Spinal cord (tissue), 10 donors: ENCODE data around the gene BIK. TPM values are rescaled to one million over a fixed set of nuclear protein-coding genes. Genes with fewer than 3 reads are reported as not detected.
A peak's percentile ranks its signal among the peaks of the same experiment; 100 is the strongest.

Source experiments
- DNase-seq, 6 donors: peaks; one replicate each; pipeline versions ENCODE4 v3.0.0 to v3.0.0-alpha.2; 2013 to 2015; ENCODE audit warnings: low spot score in 6 of 6, low read depth in 4 of 6
- H3K27ac ChIP-seq: one replicate; pipeline ENCODE4 v1.5.1; 2013; ENCODE audit warnings: low read depth, low read length, control low read depth
- H3K27me3 ChIP-seq: one replicate; pipeline ENCODE4 v1.6.1; 2013; ENCODE audit warnings: low read length; ENCODE audit not compliant: control insufficient read depth, insufficient read depth
- H3K36me3 ChIP-seq: one replicate; pipeline ENCODE4 v1.6.1; 2013; ENCODE audit warnings: low read length; ENCODE audit not compliant: control insufficient read depth, insufficient read depth
- H3K4me1 ChIP-seq: one replicate; pipeline ENCODE4 v1.6.1; 2013; ENCODE audit warnings: low read length; ENCODE audit not compliant: control insufficient read depth, insufficient read depth
- H3K4me3 ChIP-seq: one replicate; pipeline ENCODE4 v1.5.1; 2013; ENCODE audit warnings: low read depth, low read length, control low read depth
- H3K9me3 ChIP-seq: one replicate; pipeline ENCODE4 v1.6.1; 2013; ENCODE audit warnings: low read length; ENCODE audit not compliant: control insufficient read depth, insufficient read depth
- WGBS: methylation state at CpG from one replicate; pipeline ENCODE4 v1.1.5; 2013; ENCODE audit warnings: missing lambda C conversion rate; ENCODE audit not compliant: insufficient coverage; 5-methylcytosine and 5-hydroxymethylcytosine counted together
- long read RNA-seq, 4 donors: transcript quantifications; one replicate each; lab custom pipeline, GENCODE V29; 2026
- polyA plus RNA-seq, 2 donors: library from polyadenylated mRNA; unstranded; fragments of 120-200 nt; gene quantifications; one replicate each; pipeline ENCODE4 v1.2.1, GENCODE V29; 2013; ENCODE audit not compliant: insufficient read length in 2 of 2
- total RNA-seq, 2 donors: library from RNA; depleted of rRNA in 1 of 2; stranded (reverse); fragments of 120-200 nt in 1 of 2; fragments of >200 nt in 1 of 2; gene quantifications; one replicate each; pipeline versions ENCODE4 v1.2.3 to v1.2.4, GENCODE V29; 2013 to 2014
- donor health status: healthy.

Gene BIK, protein sequence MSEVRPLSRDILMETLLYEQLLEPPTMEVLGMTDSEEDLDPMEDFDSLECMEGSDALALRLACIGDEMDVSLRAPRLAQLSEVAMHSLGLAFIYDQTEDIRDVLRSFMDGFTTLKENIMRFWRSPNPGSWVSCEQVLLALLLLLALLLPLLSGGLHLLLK
- total RNA-seq (under 1 TPM; 0.50 to 0.79 TPM), polyA plus RNA-seq (1 to 10 TPM in 1 of 2 donors, under 1 TPM in 1; 1.00 to 1.1 TPM)
- long read RNA-seq, donor 1, partial matches to known transcripts: 21 of 35 reads
- long read RNA-seq, donor 1, other reads (novel, unspliced or antisense): 14 of 35 reads
- long read RNA-seq, donor 2: 0 reads
- long read RNA-seq, donor 3: 0 reads
- long read RNA-seq, donor 4: 0 reads

- Histone ChIP-seq H3K4me3 (peak within 1 kb of the TSS; percentile 21), H3K9me3 (no peaks in the 10 kb centered on the region), H3K4me1 (peaks cover 18% of the 10 kb centered on the region), H3K27me3 (peaks cover 38% of the 10 kb centered on the region), H3K27ac (no peak within 1 kb of the TSS), H3K36me3 (no peaks in the 10 kb centered on the region)
- DNase-seq: peak in 2 of 6 donors; percentile 71 to 75
- 0% methylated on average over 49 of the region's 49 CpGs for WGBS
Observed at GRCh38 chr22:43110444-43110926, at the start of gene BIK. TSS of gene BIK (plus strand) at chr22:43110750. CDS start at chr22:43124023, 13,273 bp downstream.

DNA sequence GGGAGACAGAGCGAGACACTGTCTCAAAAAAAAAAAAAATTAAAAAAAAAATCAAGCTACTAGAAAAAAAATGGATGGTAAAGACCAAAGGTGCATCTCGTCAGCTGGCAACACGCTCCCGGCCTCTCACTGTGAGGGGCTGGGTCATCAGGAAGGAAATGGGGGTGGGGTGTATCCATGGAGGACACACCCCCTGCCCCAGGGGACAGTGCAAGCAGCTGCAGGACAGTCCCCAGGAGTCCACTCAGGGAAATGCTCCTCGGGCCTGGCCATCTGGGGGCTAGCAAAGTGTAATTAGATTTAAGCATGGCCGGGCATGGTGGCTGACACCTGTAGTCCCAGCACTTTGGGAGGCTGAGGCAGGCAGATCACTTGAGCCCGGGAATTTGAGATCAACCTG lies 44.4 kb upstream of the BIK start:
- H3K27me3 ChIP-seq: no peaks in the 10 kb centered on the region
- H3K36me3 ChIP-seq: peaks cover 84% of the 10 kb centered on the region
- no peaks in the 10 kb centered on the region for H3K9me3 ChIP-seq
- DNase-seq: no peak
- WGBS: 19% methylated on average over 2 of the region's 7 CpGs
- no peak overlapping the region for H3K4me3 ChIP-seq
- H3K4me1 ChIP-seq: peaks cover 2% of the 10 kb centered on the region
- no peak overlapping the region for H3K27ac ChIP-seq

DNA sequence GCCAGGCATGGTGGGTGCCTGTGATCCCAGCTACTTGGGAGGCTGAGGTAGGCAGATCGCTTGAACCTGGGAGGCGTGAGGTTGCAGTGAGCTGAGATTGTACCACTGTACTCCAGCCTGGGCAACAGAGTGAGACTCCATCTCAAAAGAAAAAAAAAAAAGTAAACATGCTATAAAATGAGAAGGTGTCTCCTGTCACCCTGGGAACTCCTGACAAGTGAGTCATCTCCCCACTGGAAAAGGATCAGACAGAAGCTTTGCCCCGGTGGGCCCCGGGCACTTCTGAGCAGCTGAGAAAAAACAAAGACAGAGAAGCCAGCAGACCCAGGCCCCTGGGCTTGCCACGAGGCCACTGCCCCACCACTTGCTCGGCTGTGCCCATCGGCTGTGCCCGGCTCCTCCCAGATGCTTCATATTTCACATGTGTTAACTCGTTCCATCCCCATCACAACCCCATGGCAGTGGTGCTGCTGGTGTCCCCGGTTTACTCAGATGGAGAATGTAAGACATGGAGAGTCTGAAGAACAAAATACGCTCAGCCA lies 43.6 kb upstream of the BIK start:
- Histone ChIP-seq H3K36me3 (peaks cover 84% of the 10 kb centered on the region), H3K27ac (no peak overlapping the region)
- 90% methylated on average over 7 of the region's 11 CpGs for WGBS

GRCh38 chr22:43077121-43077877 lies 33.3 kb upstream of the BIK start:
- Histone ChIP-seq H3K9me3 (no peaks in the 10 kb centered on the region), H3K27ac (no peak overlapping the region), H3K36me3 (peaks cover 43% of the 10 kb centered on the region), H3K4me3 (no peak overlapping the region), H3K27me3 (no peaks in the 10 kb centered on the region), H3K4me1 (peaks cover 9% of the 10 kb centered on the region)
- WGBS: 48% methylated on average over 16 of the region's 20 CpGs
- DNase-seq: peak in 2 of 6 donors; percentile 68 to 92

More for the DNA sequence above, 43.6 kb upstream of the BIK start:
- H3K4me1 ChIP-seq: peaks cover 2% of the 10 kb centered on the region
- H3K27me3 ChIP-seq: no peaks in the 10 kb centered on the region
- H3K9me3 ChIP-seq: no peaks in the 10 kb centered on the region
- H3K4me3 ChIP-seq: no peak overlapping the region
- DNase-seq: no peak

DNA sequence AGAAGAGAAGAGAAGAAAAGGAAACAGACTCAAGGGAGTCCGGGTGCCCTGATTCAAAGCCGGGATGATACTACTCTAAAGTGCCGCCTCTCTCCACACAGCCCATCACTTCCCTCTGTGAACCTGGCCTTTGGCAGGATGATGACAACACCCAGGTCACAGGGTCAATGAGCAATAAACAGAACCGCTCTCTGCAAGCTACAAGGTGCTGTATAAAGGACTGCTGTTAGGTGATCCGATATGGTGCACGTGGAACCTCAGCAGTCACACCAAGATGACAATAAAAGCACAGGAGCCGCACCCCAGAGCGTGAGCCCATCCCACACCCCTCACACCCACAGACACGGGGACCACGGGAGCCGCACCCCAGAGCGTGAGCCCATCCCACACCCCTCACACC lies 32.0 kb upstream of the BIK start:
- H3K27me3 ChIP-seq: no peaks in the 10 kb centered on the region
- no peak overlapping the region for H3K4me3 ChIP-seq
- no peak overlapping the region for H3K27ac ChIP-seq
- no peaks in the 10 kb centered on the region for H3K9me3 ChIP-seq
- no CpG with 5 or more reads among the region's 12 CpGs for WGBS
- H3K36me3 ChIP-seq: peaks cover 41% of the 10 kb centered on the region
- peaks cover 9% of the 10 kb centered on the region for H3K4me1 ChIP-seq
- DNase-seq: no peak

DNA sequence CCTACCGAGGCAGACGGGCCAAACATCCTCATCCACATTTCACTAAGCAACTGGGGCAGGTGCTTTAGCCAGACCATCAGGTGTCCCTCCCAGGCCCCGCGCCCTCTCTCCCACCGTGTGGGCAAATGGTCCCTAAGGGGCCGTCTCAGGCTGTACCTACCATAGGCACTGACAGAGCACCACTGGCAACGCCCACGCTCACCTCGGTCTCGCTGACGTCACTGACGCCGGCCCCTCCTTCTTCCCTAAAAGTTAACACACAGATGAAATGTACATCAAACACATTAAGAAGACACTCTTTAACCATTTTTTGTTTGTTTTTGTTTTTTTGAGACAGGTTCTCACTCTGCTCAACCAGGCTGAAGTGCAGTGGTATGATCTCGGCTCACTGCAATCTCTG lies 30.8 kb upstream of the BIK start:
- DNase-seq: no peak
- Histone ChIP-seq H3K27me3 (no peaks in the 10 kb centered on the region), H3K4me3 (no peak overlapping the region), H3K4me1 (peaks cover 9% of the 10 kb centered on the region), H3K36me3 (peaks cover 29% of the 10 kb centered on the region), H3K9me3 (no peaks in the 10 kb centered on the region), H3K27ac (no peak overlapping the region)
- WGBS: 94% methylated on average over 11 of the region's 14 CpGs

- H3K36me3 ChIP-seq: peaks cover 25% of the 10 kb centered on the region
- 70% methylated on average over 1 of the region's 2 CpGs for WGBS
- no peaks in the 10 kb centered on the region for H3K27me3 ChIP-seq
- no peak overlapping the region for H3K4me3 ChIP-seq
- no peak for DNase-seq
- no peak overlapping the region for H3K27ac ChIP-seq
- peaks cover 9% of the 10 kb centered on the region for H3K4me1 ChIP-seq
- H3K9me3 ChIP-seq: no peaks in the 10 kb centered on the region
Observed at GRCh38 chr22:43080616-43081015, 29.9 kb upstream of the BIK start.

- peaks cover 23% of the 10 kb centered on the region for H3K36me3 ChIP-seq
- H3K9me3 ChIP-seq: no peaks in the 10 kb centered on the region
- no peaks in the 10 kb centered on the region for H3K27me3 ChIP-seq
- WGBS: 100% methylated on average over 3 of the region's 4 CpGs
- peaks cover 9% of the 10 kb centered on the region for H3K4me1 ChIP-seq
- H3K4me3 ChIP-seq: no peak overlapping the region
- H3K27ac ChIP-seq: no peak overlapping the region
- no peak for DNase-seq
Observed at GRCh38 chr22:43081968-43082367, 28.6 kb upstream of the BIK start.

DNA sequence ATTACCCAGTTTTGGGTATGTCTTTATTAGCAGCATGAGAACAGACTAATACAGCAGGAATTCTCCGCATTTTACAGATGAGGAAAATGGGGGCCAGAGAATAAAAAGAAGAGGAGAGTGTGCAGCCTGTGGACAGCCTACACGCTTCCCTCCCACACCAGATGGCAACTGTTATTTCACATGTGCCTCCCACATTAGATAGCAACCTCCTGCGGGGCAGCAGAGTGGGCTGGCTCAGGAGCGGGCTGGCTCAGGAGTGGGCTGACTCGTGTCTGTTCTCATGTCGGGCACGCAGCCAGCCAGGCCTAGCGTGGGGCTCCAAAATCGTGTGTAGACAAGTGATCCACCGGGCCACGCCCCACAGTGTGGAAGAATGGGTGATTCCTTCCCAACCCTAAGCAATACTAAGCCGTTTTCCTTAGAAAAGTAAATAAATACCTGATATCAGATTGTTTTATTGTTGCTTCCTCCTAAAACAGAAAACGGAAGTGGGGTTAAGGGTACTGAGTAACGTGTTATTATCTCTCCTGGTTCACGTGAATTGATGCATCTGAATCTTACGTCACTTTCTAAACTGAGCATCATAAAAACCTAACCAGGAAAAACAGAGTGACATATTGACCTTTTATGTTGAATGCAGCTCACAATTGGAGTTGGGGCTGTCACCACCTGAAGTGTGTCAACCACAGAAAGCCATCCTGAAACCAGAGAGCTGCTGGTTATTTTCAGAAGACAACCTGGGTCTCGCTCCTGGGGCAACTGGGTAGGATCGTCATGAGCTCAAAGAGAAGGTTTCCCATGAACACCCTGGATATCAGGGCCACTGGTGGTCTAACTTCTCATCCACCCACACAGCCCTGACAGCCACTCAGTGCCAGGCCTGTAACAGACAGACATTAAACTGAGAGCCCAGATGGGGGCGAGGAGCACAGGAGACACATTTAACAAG lies 24.6 kb upstream of the BIK start:
- Histone ChIP-seq H3K27me3 (no peaks in the 10 kb centered on the region), H3K4me3 (no peak overlapping the region), H3K9me3 (no peaks in the 10 kb centered on the region), H3K36me3 (peaks cover 4% of the 10 kb centered on the region), H3K4me1 (peaks cover 7% of the 10 kb centered on the region), H3K27ac (no peak overlapping the region)
- 75% methylated on average over 2 of the region's 19 CpGs for WGBS
- no peak for DNase-seq
